Mucosa of descending colon (tissue), 3 donors: Measurements from ENCODE around the gene SWAP70. TPM values are rescaled to one million over a fixed set of nuclear protein-coding genes. Genes with fewer than 3 reads are reported as not detected.

Source experiments
- ATAC-seq: fragments of 200-7000 bp; cut with Tn5 transposase; one replicate; pipeline ENCODE4 v1.9.1; 2020; ENCODE audit warnings: mild to moderate bottlenecking, moderate library complexity
- DNase-seq, 3 donors: peaks; one replicate each; pipeline ENCODE4 v3.0.0-alpha.2; 2020
- H3K36me3 ChIP-seq: fragments of 200-600 bp; one replicate; pipeline ENCODE4 v1.8.0; 2021; ENCODE audit warnings: low read depth, mild to moderate bottlenecking
- H3K4me1 ChIP-seq: fragments of 200-600 bp; one replicate; pipeline ENCODE4 v1.8.0; 2021; ENCODE audit warnings: low read depth, mild to moderate bottlenecking
- H3K4me3 ChIP-seq: fragments of 200-600 bp; one replicate; pipeline ENCODE4 v1.8.0; 2021; ENCODE audit warnings: mild to moderate bottlenecking
- H3K9me3 ChIP-seq: fragments of 200-600 bp; one replicate; pipeline ENCODE4 v1.8.0; 2021; ENCODE audit warnings: mild to moderate bottlenecking
- intact Hi-C, 2 donors: fragments of 100-400 bp; cut with DNase I in 1 of 2; cut with micrococcal nuclease in 1 of 2; formaldehyde crosslinking; loops; one replicate each; pipeline versions ENCODE4 v1.11.0 to v1.11.1; 2022; cut with DNase I, micrococcal nuclease
- total RNA-seq, 3 donors: library from RNA; stranded (reverse); fragmentation: NEBNext Ultra II Directional in 2 of 3; extraction: Animal tissue kit (Norgen Biotek cat#: 25700) in 2 of 3; gene quantifications; one replicate each; pipeline versions ENCODE4 v1.2.1 to v1.2.4, GENCODE V29; 2021 to 2023
- TF ChIP-seq, protein P1 (sequence below): fragments of 200-600 bp; IDR thresholded peaks from one replicate; pipeline ENCODE4 v1.8.0; 2022; ENCODE audit warnings: antibody characterized with exemption, mild to moderate bottlenecking
- donor health status: DM: no; HTN: no; CAD: no; lungs with moderate emphysema.
- donor health status: DM: no; HTN: no; CAD: no.
- donor health status: DM: no; HTN: yes; CAD: no.

SWAP70 gene
- total RNA-seq, 3 donors from 2014 or later = 16.0 to 29.1 (median 19.7) TPM

DNA sequence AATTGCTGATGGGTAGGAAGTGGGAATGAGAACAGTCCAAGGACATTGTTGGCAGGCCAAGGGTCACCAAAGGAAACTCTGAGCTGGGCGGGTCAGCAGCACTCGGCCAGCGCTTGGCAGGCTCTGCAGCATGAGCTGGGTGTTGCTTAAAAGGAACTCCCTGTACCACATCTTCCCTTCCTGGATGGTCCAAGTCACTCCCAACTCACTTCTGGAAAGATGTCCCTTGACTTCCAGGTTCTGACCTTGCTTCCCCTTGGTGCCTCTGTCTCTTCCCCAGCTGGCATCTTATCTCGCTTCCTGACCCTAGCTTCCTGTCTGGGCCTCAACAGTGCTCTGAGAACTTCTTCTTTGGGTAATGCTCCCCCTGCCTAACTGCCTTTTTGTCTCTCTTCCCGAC is 24.8 kb upstream of the SWAP70 start:
- TF ChIP-seq, protein P1, sequence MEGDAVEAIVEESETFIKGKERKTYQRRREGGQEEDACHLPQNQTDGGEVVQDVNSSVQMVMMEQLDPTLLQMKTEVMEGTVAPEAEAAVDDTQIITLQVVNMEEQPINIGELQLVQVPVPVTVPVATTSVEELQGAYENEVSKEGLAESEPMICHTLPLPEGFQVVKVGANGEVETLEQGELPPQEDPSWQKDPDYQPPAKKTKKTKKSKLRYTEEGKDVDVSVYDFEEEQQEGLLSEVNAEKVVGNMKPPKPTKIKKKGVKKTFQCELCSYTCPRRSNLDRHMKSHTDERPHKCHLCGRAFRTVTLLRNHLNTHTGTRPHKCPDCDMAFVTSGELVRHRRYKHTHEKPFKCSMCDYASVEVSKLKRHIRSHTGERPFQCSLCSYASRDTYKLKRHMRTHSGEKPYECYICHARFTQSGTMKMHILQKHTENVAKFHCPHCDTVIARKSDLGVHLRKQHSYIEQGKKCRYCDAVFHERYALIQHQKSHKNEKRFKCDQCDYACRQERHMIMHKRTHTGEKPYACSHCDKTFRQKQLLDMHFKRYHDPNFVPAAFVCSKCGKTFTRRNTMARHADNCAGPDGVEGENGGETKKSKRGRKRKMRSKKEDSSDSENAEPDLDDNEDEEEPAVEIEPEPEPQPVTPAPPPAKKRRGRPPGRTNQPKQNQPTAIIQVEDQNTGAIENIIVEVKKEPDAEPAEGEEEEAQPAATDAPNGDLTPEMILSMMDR = no peak
- H3K36me3 ChIP-seq = no peaks in the 10 kb centered on the region
- H3K4me1 ChIP-seq = no peaks in the 10 kb centered on the region
- DNase-seq (peak in 2 of 3 donors; percentile 47 to 49), ATAC-seq (peak; percentile 90)
- intact Hi-C loops = no loop called here
- H3K4me3 ChIP-seq = no peak overlapping the region
- H3K9me3 ChIP-seq = no peaks in the 10 kb centered on the region

DNA sequence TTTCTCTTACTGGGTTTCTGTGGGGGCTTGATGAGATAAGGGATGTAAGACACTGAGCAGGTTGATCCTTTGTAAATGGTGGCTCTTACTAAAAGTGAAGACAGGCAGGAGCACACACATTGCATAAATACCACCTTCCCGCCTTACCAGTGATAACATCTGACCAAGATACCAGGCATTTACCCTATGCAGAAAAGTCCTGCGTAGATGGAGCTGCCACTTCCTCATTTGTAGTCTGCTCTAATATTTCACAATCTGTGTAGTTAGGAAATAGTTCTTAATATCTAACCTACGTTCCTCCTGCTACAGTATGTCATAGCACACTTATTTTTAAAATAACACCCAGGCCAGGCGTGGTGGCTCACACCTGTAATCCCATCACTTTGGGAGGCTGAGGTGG is 23.9 kb upstream of the SWAP70 start:
- intact Hi-C loops = no loop called here
- Histone ChIP-seq H3K9me3 (no peaks in the 10 kb centered on the region), H3K36me3 (no peaks in the 10 kb centered on the region), H3K4me3 (no peak overlapping the region), H3K4me1 (no peaks in the 10 kb centered on the region)
- DNase-seq = no peak
- TF ChIP-seq, protein P1 = no peak
- ATAC-seq = peak; percentile 55

DNA sequence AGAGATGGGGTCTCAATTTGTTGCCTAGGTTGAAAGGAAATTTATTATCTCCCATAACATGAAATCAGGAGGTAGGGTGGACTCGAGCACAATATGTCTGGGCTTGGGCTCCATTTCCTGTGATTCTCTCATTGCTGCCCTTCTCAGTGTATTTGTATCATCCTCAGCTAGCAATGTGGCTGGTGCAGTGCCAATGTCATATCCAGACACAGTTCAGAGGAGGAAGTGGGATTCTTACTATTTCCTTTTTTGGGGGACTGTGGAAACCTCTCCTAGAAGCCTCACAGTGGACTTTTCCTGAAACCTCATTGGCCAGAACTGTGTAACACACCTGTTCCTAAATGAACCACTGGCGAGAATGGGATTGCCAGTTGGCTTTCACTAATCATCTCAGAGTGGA is 21.0 kb upstream of the SWAP70 start:
- intact Hi-C loops = no loop called here
- no peak overlapping the region for H3K4me3 ChIP-seq
- H3K9me3 ChIP-seq = no peaks in the 10 kb centered on the region
- TF ChIP-seq, protein P1 = no peak
- no peaks in the 10 kb centered on the region for H3K36me3 ChIP-seq
- DNase-seq = no peak
- no peaks in the 10 kb centered on the region for H3K4me1 ChIP-seq
- no peak for ATAC-seq

DNA sequence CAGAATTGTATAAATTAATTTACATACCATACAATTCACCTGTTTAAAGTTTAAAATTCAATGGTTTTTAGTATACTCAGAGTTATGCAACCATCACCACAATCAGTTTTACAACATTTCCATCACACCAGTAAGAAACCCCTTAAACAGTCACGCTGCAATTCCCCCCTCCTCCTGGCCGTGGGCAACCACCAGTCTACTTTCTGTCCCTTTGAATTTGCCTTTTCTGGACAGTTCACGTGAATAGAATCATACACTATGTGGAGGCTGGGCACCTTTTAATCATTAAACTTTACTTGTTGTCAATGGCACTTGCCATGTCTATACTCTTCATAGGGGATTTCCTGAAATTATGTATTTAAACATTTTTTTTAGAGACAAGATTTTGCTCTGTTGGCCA is 20.1 kb upstream of the SWAP70 start:
- H3K36me3 ChIP-seq = no peaks in the 10 kb centered on the region
- no peaks in the 10 kb centered on the region for H3K4me1 ChIP-seq
- DNase-seq = no peak
- H3K9me3 ChIP-seq = no peaks in the 10 kb centered on the region
- ATAC-seq = no peak
- TF ChIP-seq, protein P1 = no peak
- H3K4me3 ChIP-seq = no peak overlapping the region
- intact Hi-C loops = no loop called here

- Histone ChIP-seq H3K4me3 (no peak overlapping the region), H3K4me1 (no peaks in the 10 kb centered on the region), H3K36me3 (no peaks in the 10 kb centered on the region), H3K9me3 (no peaks in the 10 kb centered on the region)
- DNase-seq (no peak), ATAC-seq (no peak)
- intact Hi-C loops = no loop called here
- TF ChIP-seq, protein P1 = no peak
Measured at GRCh38 chr11:9645881-9646280, 18.0 kb upstream of the SWAP70 start.

DNA sequence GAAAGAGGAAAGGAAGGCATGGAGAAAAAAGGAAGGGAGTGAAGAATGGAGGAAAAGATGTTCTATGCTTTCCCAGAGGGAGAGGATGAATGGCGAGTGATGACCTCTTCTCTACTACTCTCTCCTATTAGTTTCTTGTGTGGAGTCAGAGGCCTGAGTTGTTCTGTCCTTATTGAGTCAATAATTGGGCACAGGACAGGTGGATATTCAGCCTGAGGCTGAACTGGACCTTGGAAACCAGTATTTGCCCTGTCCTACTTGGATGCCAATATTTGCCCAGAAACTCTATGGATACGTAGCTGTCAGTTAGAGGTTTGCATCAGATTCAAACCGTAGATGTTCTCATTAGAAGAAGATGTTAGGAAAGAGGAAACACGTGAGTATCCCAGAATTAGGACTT is 17.6 kb upstream of the SWAP70 start:
- H3K4me3 ChIP-seq = no peak overlapping the region
- H3K9me3 ChIP-seq = no peaks in the 10 kb centered on the region
- ATAC-seq (no peak), DNase-seq (no peak)
- TF ChIP-seq, protein P1 = no peak
- no peaks in the 10 kb centered on the region for H3K36me3 ChIP-seq
- intact Hi-C loops = no loop called here
- no peaks in the 10 kb centered on the region for H3K4me1 ChIP-seq
